DMS153 (cell line): ENCODE data around the gene KRTAP3-3.
A peak's percentile ranks its signal among the peaks of the same experiment; 100 is the strongest.
"Not testable (repeated sequence)": the region's sequence is repeated elsewhere in the genome, so short reads cannot be mapped to it uniquely, and the experiment has no call there.

Experiments
- DNase-seq: peaks from one replicate; lab custom pipeline; 2025; lab: John Stamatoyannopoulos, UW

KRTAP3-3 gene

GRCh38 chr17:41004397-41004796 lies 10.4 kb upstream of the KRTAP3-3 start:
- DNase-seq: peak; percentile 44

GRCh38 chr17:41003926-41004325 lies 10.0 kb upstream of the KRTAP3-3 start:
- DNase-seq: no peak

GRCh38 chr17:41002814-41003213 lies 8.8 kb upstream of the KRTAP3-3 start:
- DNase-seq: no peak

- no peak for DNase-seq
Measured at GRCh38 chr17:41001795-41002194, 7.8 kb upstream of the KRTAP3-3 start.

- not testable (repeated sequence) for DNase-seq
Measured at GRCh38 chr17:40999563-40999962, 5.6 kb upstream of the KRTAP3-3 start, which contains the start of gene KRTAP3-2. KRTAP3-2 (minus strand) TSS chr17:40999906; CDS start chr17:40999853, 53 bp downstream.

- no peak for DNase-seq
Measured at GRCh38 chr17:40997361-40997760, 3.4 kb upstream of the KRTAP3-3 start.

GRCh38 chr17:40996829-40997228 lies 2.9 kb upstream of the KRTAP3-3 start:
- no peak for DNase-seq

- DNase-seq: no peak
Measured at GRCh38 chr17:40995116-40995515, 1.2 kb upstream of the KRTAP3-3 start.

GRCh38 chr17:40993084-40993483 lies 880 bp downstream of the KRTAP3-3 start:
- DNase-seq: no peak

GRCh38 chr17:40992666-40993065 lies 1.3 kb downstream of the KRTAP3-3 start:
- DNase-seq: no peak

GRCh38 chr17:40986920-40987319 lies 7.0 kb downstream of the KRTAP3-3 start:
- no peak for DNase-seq

- DNase-seq: no peak
Measured at GRCh38 chr17:40984226-40984625, 9.7 kb downstream of the KRTAP3-3 start, which contains the start of gene KRT40. KRT40 (minus strand) TSS chr17:40984326; CDS start chr17:40984273, 53 bp downstream.

- no peak for DNase-seq
Measured at GRCh38 chr17:40981115-40981514, 12.8 kb downstream of the KRTAP3-3 start.

- no peak for DNase-seq
Measured at GRCh38 chr17:40980596-40980995, 13.4 kb downstream of the KRTAP3-3 start.

GRCh38 chr17:40980117-40980516 lies 13.8 kb downstream of the KRTAP3-3 start:
- DNase-seq: no peak

GRCh38 chr17:40978575-40979151 lies 15.3 kb downstream of the KRTAP3-3 start:
- DNase-seq: no peak

- no peak for DNase-seq
Measured at GRCh38 chr17:40975516-40975915, 18.4 kb downstream of the KRTAP3-3 start.

GRCh38 chr17:40974366-40974765 lies 19.6 kb downstream of the KRTAP3-3 start:
- no peak for DNase-seq

- no peak for DNase-seq
Measured at GRCh38 chr17:40967582-40967981, 26.4 kb downstream of the KRTAP3-3 start.

GRCh38 chr17:40966848-40967247 lies 27.1 kb downstream of the KRTAP3-3 start, which contains the start of gene KRT39:
KRT39 (minus strand) TSS chr17:40966948; CDS start chr17:40966856, 92 bp downstream.
- DNase-seq: no peak

GRCh38 chr17:40963838-40964237 lies 30.1 kb downstream of the KRTAP3-3 start:
- DNase-seq: no peak

- no peak for DNase-seq
Measured at GRCh38 chr17:40962059-40962561, 31.9 kb downstream of the KRTAP3-3 start.

GRCh38 chr17:40961591-40961990 lies 32.4 kb downstream of the KRTAP3-3 start:
- DNase-seq: no peak

GRCh38 chr17:40960144-40960543 lies 33.8 kb downstream of the KRTAP3-3 start:
- DNase-seq: no peak
